GM21515 (cell line): ENCODE data around the gene KATNAL1.
A peak's percentile ranks its signal among the peaks of the same experiment; 100 is the strongest.

Experiments used
- ATAC-seq: cut with Tn5 transposase; IDR thresholded peaks from one replicate; pipeline ENCODE4 v1.9.1; 2021; ENCODE audit not compliant: unreplicated experiment

KATNAL1 gene

DNA sequence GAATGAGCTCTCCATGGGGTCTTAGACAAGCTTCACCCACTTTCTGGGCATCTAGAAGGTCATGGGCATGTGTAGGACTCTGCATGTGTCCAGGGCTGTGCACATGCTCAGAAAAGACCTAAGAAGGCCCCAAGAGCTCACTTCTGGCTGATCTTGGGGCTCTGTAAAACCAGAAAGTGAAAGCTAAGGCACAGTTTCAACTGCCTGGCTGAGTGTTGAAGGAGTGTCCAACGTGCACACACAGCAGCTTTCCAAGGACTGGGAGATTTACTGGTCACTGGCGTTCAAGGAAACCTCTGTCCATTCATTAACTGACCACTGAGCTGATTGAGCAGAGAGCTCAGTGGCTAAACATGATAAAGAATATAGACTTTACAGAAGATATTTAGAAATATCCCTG lies 137.9 kb downstream of the KATNAL1 start:
- ATAC-seq, result no peak

- ATAC-seq, result no peak
These were observed 141.6 kb downstream of the KATNAL1 start for GRCh38 chr13:30165796-30166195.

DNA sequence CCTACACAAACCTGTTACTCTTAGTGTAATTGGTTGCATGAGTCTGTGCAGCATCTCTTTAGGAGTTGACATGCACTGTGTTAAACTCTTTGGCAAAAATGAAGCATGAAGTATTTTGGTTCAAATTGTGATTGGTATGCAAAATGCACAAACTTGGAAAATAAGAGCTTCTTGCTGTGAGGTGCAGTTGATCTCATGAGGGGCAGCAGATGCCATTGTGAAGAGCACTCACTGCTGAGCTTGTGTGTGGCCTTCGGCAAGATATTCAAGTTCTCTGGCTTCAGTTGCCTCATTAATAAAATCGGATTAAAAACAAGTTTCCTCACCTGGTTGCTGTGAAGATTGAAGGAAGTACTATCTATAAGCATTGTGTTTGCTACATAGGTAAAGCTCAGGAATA lies 142.3 kb downstream of the KATNAL1 start:
- no peak for ATAC-seq

- ATAC-seq, result no peak
These were observed 143.2 kb downstream of the KATNAL1 start for GRCh38 chr13:30164146-30164545.

GRCh38 chr13:30163441-30163840 lies 143.9 kb downstream of the KATNAL1 start:
- no peak for ATAC-seq

DNA sequence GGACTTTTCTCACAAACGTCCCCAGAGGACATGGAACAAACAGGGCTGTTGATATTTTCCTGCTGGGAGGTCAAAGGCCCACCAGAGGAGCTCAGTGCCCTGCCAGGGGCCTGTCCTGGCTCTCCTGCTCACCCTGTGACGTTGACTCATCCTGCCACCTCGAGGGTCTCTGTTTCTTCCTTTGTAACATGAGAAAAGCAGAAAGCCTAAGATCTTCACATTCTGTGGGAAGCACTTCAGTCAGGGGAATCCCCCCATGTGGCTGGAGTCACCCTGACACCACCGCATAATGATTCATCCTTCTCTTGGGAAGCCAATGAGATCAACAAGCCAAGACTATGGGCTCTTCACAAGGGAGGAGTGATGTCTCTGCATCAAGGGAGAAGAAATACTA lies 147.9 kb downstream of the KATNAL1 start:
- ATAC-seq, result no peak

- ATAC-seq, result no peak
These were observed 148.4 kb downstream of the KATNAL1 start for GRCh38 chr13:30158774-30159445.

DNA sequence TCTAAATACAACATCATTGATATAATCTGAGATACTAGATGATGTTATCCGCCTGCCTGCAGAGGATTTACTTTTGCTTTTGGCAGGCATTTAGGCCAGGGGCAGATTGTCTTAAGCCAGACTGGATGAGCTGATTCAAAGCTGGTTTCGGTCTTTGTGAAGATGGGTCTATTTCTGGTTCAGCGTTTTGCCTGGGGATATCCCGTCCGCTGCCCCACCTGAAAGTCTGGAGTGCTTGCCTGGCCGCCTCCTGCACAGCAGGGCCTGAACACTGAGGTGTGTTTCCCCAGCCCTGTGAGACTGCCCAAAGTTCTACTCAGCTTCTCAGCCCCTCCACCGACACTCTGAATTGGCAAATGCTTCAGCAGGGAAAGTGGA lies 149.7 kb downstream of the KATNAL1 start:
- peak; percentile 50 for ATAC-seq

DNA sequence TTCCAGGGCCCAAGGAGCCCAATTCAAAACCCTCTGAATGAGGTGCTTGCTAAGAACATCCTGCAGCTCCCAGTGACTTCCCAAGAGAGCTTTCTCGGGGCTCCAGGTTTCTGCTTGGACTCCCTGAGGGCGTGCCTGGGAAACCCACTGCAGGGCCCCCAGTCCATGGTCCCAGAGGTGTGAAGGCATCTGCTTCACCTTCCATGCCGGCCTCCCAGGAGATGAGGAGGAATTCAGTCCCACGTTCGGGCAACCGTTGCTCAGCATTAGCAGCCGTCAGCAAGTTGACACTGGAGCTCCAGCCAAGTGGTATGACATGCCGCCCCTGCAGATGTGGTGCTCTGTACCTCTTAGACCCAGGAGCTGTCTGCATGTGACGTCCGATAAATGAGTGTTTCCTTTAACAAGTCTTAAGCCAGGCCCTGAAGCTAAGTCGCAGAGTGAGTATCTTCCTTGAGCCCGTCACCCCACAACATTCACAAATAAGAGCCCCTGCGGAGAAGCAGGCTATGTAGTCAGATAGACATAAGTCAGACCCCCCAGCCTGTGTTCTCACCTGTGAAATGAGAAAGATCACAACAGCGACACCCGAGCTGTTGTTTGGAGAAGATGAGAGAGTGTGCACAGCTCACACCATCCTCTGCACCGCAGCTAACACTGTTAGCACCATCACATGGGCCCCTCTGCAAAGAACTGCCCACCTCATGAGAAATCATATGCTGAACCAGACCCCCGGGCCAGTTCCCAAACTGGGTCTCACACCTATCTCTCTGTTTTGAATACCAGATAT lies 150.3 kb downstream of the KATNAL1 start:
- ATAC-seq, result peak; percentile 36

- ATAC-seq, result no peak
These were observed 151.1 kb downstream of the KATNAL1 start for GRCh38 chr13:30156270-30156669.

DNA sequence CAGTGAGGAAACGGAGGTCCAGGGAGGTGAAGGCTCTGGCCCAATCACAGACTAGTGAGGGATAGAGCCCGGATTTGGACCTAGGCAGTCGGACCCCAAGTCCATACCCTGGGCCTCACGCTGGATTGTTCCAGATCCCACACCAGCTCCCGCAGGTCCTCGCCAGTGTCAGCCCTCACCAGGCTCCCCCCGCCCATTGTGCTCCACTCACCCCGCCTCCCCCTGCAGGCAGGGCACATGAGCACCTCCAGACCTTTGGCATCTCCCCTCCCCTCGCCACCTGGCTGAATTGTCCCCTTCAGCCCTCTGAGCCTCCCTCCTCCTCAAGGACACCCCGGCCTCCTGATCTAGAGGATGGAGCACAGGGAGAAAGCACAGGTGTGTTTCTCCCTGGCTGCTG lies 152.4 kb downstream of the KATNAL1 start:
- ATAC-seq, result no peak

DNA sequence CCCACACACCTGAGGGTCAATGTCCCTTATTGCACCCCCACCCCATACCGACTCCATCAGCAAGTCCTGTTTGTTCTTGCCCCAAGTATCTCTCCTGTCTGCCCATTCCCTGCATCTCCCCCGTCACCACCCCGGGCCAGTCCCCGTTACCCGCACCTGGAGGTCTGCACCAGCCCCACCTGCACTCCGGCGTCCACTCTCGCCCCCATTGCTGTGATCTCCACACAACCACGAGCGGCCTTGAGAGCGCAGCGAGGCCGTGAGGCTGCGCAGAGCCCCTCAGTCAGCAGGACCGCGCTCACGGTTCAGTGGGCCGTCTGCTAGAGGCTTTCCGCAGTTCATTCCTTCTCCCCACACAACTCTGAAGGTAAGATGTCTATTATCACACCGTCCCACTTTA lies 152.8 kb downstream of the KATNAL1 start:
- ATAC-seq, result no peak

- no peak for ATAC-seq
These were observed 153.6 kb downstream of the KATNAL1 start for GRCh38 chr13:30153545-30154426.
